HepG2 (cell line): Measurements from ENCODE around the gene AP5Z1. TPM values are rescaled to one million over a fixed set of nuclear protein-coding genes. Genes with fewer than 3 reads are reported as not detected.

Experiments
- ARID4A ChIP-seq: sonication (generic); formaldehyde crosslinking; IDR thresholded peaks from 2 replicates; pipeline ENCODE4 v1.5.0; 2020; ENCODE audit warnings: mild to moderate bottlenecking, missing genetic modification reagents, borderline replicate concordance
- ELF1 ChIP-seq: sonication (generic); formaldehyde crosslinking; IDR thresholded peaks from 2 replicates; pipeline ENCODE4 v1.4.0; 2020; ENCODE audit warnings: missing genetic modification reagents
- FOXP4 ChIP-seq: sonication (generic); formaldehyde crosslinking; IDR thresholded peaks from 2 replicates; pipeline ENCODE4 v1.4.0; 2020; ENCODE audit warnings: missing genetic modification reagents
- KAT2B ChIP-seq: fragments of 150-350 bp; IDR thresholded peaks from 2 replicates; pipeline ENCODE4 v1.6.1; 2014; ENCODE audit warnings: low read depth, low read length, borderline replicate concordance
- KDM1A ChIP-seq: IDR thresholded peaks from 2 replicates; pipeline ENCODE4 v1.6.1; 2016; ENCODE audit warnings: missing compliant biosample characterization
- KIAA2018 ChIP-seq: sonication (generic); formaldehyde crosslinking; IDR thresholded peaks from 2 replicates; pipeline ENCODE4 v1.5.0; 2020; ENCODE audit warnings: mild to moderate bottlenecking, missing genetic modification reagents, borderline replicate concordance
- MYNN ChIP-seq: sonication (generic); formaldehyde crosslinking; IDR thresholded peaks from 2 replicates; pipeline ENCODE4 v1.4.0; 2020; ENCODE audit warnings: mild to moderate bottlenecking, low read depth, missing genetic modification reagents
- NFYB ChIP-seq: sonication (generic); formaldehyde crosslinking; IDR thresholded peaks from 2 replicates; pipeline ENCODE4 v1.4.0; 2020; ENCODE audit warnings: missing genetic modification reagents
- SYNCRIP ChIP-seq: fragments of 200-400 bp; formaldehyde crosslinking; IDR thresholded peaks from 2 replicates; pipeline ENCODE4 v1.6.1; 2018; ENCODE audit warnings: mild to moderate bottlenecking, low read depth, low read length; ENCODE audit not compliant: insufficient read depth
- ZC3H13 ChIP-seq: sonication (generic); formaldehyde crosslinking; IDR thresholded peaks from 2 replicates; pipeline ENCODE4 v1.8.1; 2023; ENCODE audit warnings: mild to moderate bottlenecking, missing genetic modification reagents, moderate library complexity
- ZNF276 ChIP-seq: sonication (generic); formaldehyde crosslinking; IDR thresholded peaks from 2 replicates; pipeline ENCODE4 v1.4.0; 2020; ENCODE audit warnings: mild to moderate bottlenecking, low read depth, missing genetic modification reagents
- polyA plus RNA-seq, 8 experiments: library from polyadenylated mRNA; depleted of rRNA in 3 of 8; stranded (reverse) in 7 of 8; unstranded in 1 of 8; fragments of >200 nt; fragmentation: Illumina TruSeq in 4 of 8; extraction: Trizol in 4 of 8; gene quantifications; 2 replicates each; pipeline versions ENCODE4 v1.2.1 to v1.2.3, GENCODE V29; 2011 to 2016; ENCODE audit warnings: low read depth in 4 of 8, missing spikeins in 1 of 8, mixed read lengths in 1 of 8; ENCODE audit not compliant: insufficient read depth in 1 of 8
- total RNA-seq, 5 experiments: library from RNA; depleted of rRNA; stranded (reverse); fragments of >200 nt; fragmentation: Illumina TruSeq; extraction: Trizol; gene quantifications; 2 replicates each; pipeline ENCODE4 v1.2.3, GENCODE V29; 2016; ENCODE audit warnings: low read depth in 1 of 5

AP5Z1 gene
- total and polyA plus RNA-seq, 2 of the 13 experiments (the other 11 are each of a cell fraction or from before 2014, with no cell fraction given), result 9.3 to 15.1 TPM

- TF ChIP-seq KIAA2018 (no peak), ZC3H13 (CRISPR knock-in tag) (no peak), MYNN (peak; percentile 77; the same call in 1 of the 2 replicates), FOXP4 (CRISPR knock-in tag) (peak; percentile 96), SYNCRIP (no peak), ZNF276 (CRISPR knock-in tag) (0 out of 2 replicates have a peak, but pooled peaks have one; percentile 9), ARID4A (CRISPR knock-in tag) (peak; percentile 60; the same call in 1 of the 2 replicates), NFYB (peak; percentile 21; the same call in 1 of the 2 replicates), KAT2B (no peak), ELF1 (CRISPR knock-in tag) (no peak; the same call in 1 of the 2 replicates), KDM1A (CRISPR knock-in tag) (no peak)
Observed at GRCh38 chr7:4744391-4745264, 30.8 kb upstream of the AP5Z1 start (continued).
